ENCODE data around the gene USP54. TPM values are rescaled to one million over a fixed set of nuclear protein-coding genes. Genes with fewer than 3 reads are reported as not detected.
"Not testable (repeated sequence)": the region's sequence is repeated elsewhere in the genome, so short reads cannot be mapped to it uniquely, and the experiment has no call there.

Gene USP54
- total RNA-seq, 5 donors from 2014 or later (not counting 1 experiment from before 2014, with no cell fraction given): 4.2 to 6.6 (median 5.5) TPM

- H3K27me3 ChIP-seq (replicated peaks in 1 of 2; ENCODE audit: control insufficient read depth in 2 of 2, extremely low read depth in 1 of 2, insufficient read depth in 2 of 2, low read length in 1 of 2); H3K9me3 Mint-ChIP-seq; CTCF ChIA-PET; H3K27ac ChIP-seq (ENCODE audit: low read length); H3K4me3 ChIP-seq (ENCODE audit: control insufficient read depth in 1 of 2, extremely low read depth in 1 of 2, low read length in 1 of 2); DNase-seq; ATAC-seq (replicated peaks in 1 of 4); POLR2A ChIA-PET; H3K36me3 Mint-ChIP-seq; H3K4me1 Mint-ChIP-seq; H3K4me1 ChIP-seq (ENCODE audit: control insufficient read depth in 1 of 2, extremely low read depth in 1 of 2, insufficient read depth in 2 of 2, low read length in 2 of 2); H3K27ac Mint-ChIP-seq; H3K36me3 ChIP-seq (ENCODE audit: control insufficient read depth in 2 of 2, extremely low read depth in 1 of 2, insufficient read depth in 1 of 2, low read length in 1 of 2); H3K27me3 Mint-ChIP-seq; H3K9me3 ChIP-seq; H3K4me3 Mint-ChIP-seq: not testable (repeated sequence)
- 63% methylated on average over 1 of the region's 7 CpGs for WGBS (ENCODE audit: insufficient coverage)
Measured at GRCh38 chr10:73567025-73567424, 24.1 kb downstream of the USP54 start.

- Mint-ChIP-seq H3K36me3 (peaks cover 4% of the 10 kb centered on the region), H3K27ac (no peak overlapping the region), H3K27me3 (no peaks in the 10 kb centered on the region), H3K4me3 (no peak overlapping the region), H3K9me3 (no peaks in the 10 kb centered on the region), H3K4me1 (no peaks in the 10 kb centered on the region)
- no peak for DNase-seq
- ChIA-PET POLR2A (no interaction called here), CTCF (no interaction called here)
- H3K4me1 ChIP-seq (ENCODE audit: control insufficient read depth in 1 of 2, extremely low read depth in 1 of 2, insufficient read depth in 2 of 2, low read length in 2 of 2): no peaks in the 10 kb centered on the region
- H3K27me3 ChIP-seq (replicated peaks in 1 of 2; ENCODE audit: control insufficient read depth in 2 of 2, extremely low read depth in 1 of 2, insufficient read depth in 2 of 2, low read length in 1 of 2): no peaks in the 10 kb centered on the region
- H3K4me3 ChIP-seq (ENCODE audit: control insufficient read depth in 1 of 2, extremely low read depth in 1 of 2, low read length in 1 of 2): no peak overlapping the region
- no peak for ATAC-seq (replicated peaks in 1 of 4)
- no peaks in the 10 kb centered on the region for H3K9me3 ChIP-seq
- no peak overlapping the region for H3K27ac ChIP-seq (ENCODE audit: low read length)
- WGBS (ENCODE audit: insufficient coverage): 100% methylated on average over 1 of the region's 1 CpG
- H3K36me3 ChIP-seq (ENCODE audit: control insufficient read depth in 2 of 2, extremely low read depth in 1 of 2, insufficient read depth in 1 of 2, low read length in 1 of 2): no peaks in the 10 kb centered on the region
Measured at GRCh38 chr10:73561192-73561591, 29.9 kb downstream of the USP54 start.

DNA sequence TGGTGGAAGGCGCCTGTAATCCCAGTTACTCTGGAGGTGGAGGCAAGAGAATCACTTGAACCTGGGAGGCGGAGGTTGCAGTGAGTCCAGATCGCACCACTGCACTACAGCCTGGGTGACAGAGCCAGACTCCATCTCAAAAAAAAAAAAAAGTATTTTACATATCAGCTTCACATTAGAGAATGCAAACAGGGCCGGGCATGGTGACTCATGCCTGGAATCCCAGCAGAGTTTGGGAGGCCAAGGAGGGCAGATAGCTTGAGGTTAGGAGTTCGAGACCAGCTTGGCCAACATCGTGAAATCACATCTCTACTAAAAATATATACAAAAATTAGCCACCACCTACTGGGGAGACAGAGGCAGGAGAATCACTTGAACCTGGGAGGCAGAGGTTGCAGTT is 31.6 kb downstream of the USP54 start:
- Mint-ChIP-seq H3K27ac (no peak overlapping the region), H3K9me3 (no peaks in the 10 kb centered on the region), H3K4me1 (no peaks in the 10 kb centered on the region), H3K4me3 (no peak overlapping the region), H3K36me3 (peaks cover 4% of the 10 kb centered on the region), H3K27me3 (no peaks in the 10 kb centered on the region)
- Histone ChIP-seq H3K27ac (ENCODE audit: low read length) (no peak overlapping the region), H3K4me1 (ENCODE audit: control insufficient read depth in 1 of 2, extremely low read depth in 1 of 2, insufficient read depth in 2 of 2, low read length in 2 of 2) (no peaks in the 10 kb centered on the region), H3K4me3 (ENCODE audit: control insufficient read depth in 1 of 2, extremely low read depth in 1 of 2, low read length in 1 of 2) (no peak overlapping the region), H3K27me3 (replicated peaks in 1 of 2; ENCODE audit: control insufficient read depth in 2 of 2, extremely low read depth in 1 of 2, insufficient read depth in 2 of 2, low read length in 1 of 2) (no peaks in the 10 kb centered on the region), H3K36me3 (ENCODE audit: control insufficient read depth in 2 of 2, extremely low read depth in 1 of 2, insufficient read depth in 1 of 2, low read length in 1 of 2) (no peaks in the 10 kb centered on the region), H3K9me3 (no peaks in the 10 kb centered on the region)
- DNase-seq: no peak
- ATAC-seq (replicated peaks in 1 of 4): no peak
- CTCF ChIA-PET: interaction anchor here in 1 of 2 donors (0.5 kb wide), 1 partner anchor 540 kb away, joined by 3 read pairs; no protein-coding TSS in a partner anchor
- 100% methylated on average over 2 of the region's 6 CpGs for WGBS (ENCODE audit: insufficient coverage)
- POLR2A ChIA-PET: no interaction called here

DNA sequence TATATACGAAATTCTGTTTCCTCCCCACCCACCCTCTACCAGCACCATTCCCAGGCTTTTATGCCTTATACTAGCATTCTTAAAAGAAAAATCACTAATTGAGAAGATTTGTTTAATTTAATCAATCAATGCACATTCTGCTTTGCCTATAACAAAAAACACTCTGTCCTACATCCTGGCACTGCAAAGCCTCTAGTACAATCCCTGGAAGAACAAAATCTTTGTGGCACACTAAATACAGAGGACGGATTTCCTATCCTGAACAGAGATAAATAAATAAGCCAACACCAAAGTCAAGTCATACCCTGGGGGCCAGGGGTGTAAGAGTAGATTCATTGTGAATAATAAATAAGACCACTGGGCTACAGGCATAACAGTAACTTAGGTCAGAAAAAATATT is 34.3 kb downstream of the USP54 start:
- Histone ChIP-seq H3K9me3 (no peaks in the 10 kb centered on the region), H3K4me3 (ENCODE audit: control insufficient read depth in 1 of 2, extremely low read depth in 1 of 2, low read length in 1 of 2) (no peak overlapping the region), H3K27ac (ENCODE audit: low read length) (no peak overlapping the region), H3K4me1 (ENCODE audit: control insufficient read depth in 1 of 2, extremely low read depth in 1 of 2, insufficient read depth in 2 of 2, low read length in 2 of 2) (no peaks in the 10 kb centered on the region), H3K36me3 (ENCODE audit: control insufficient read depth in 2 of 2, extremely low read depth in 1 of 2, insufficient read depth in 1 of 2, low read length in 1 of 2) (no peaks in the 10 kb centered on the region), H3K27me3 (replicated peaks in 1 of 2; ENCODE audit: control insufficient read depth in 2 of 2, extremely low read depth in 1 of 2, insufficient read depth in 2 of 2, low read length in 1 of 2) (no peaks in the 10 kb centered on the region)
- Mint-ChIP-seq H3K4me3 (no peak overlapping the region), H3K27me3 (no peaks in the 10 kb centered on the region), H3K4me1 (no peaks in the 10 kb centered on the region), H3K36me3 (peaks cover 4% of the 10 kb centered on the region), H3K9me3 (no peaks in the 10 kb centered on the region), H3K27ac (no peak overlapping the region)
- WGBS (ENCODE audit: insufficient coverage): no CpG with 5 or more reads among the region's 2 CpGs
- DNase-seq (no peak), ATAC-seq (replicated peaks in 1 of 4) (no peak)
- ChIA-PET POLR2A (no interaction called here), CTCF (interaction anchor here in 1 of 2 donors (0.6 kb wide), 1 partner anchor 1397 kb away, joined by 6 read pairs; no protein-coding TSS in a partner anchor)

DNA sequence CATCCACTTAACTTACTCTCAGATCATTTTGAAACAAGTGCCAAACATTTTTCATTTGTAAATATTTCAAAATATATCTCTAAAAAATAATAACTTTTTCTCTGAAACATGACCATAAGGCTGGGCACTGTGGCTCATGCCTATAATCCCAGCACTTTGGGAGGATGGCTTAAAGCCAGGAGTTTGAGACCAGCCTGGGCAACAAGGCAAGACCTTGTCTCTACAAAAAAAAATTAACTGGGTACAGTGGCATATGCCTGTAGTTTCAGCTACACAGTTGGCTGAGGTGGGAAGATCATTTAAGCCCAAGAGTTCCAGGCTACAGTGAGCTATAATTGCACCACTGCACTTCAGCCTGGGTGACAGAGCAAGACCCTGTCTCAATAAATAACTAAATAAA is 36.4 kb downstream of the USP54 start:
- no peak overlapping the region for H3K27ac Mint-ChIP-seq
- ChIA-PET CTCF (no interaction called here), POLR2A (interaction anchor here in 1 of 2 donors (0.5 kb wide), 1 partner anchor 22 kb away, joined by 4 read pairs; no protein-coding TSS in a partner anchor)
- no peak overlapping the region for H3K4me3 Mint-ChIP-seq
- peaks cover 4% of the 10 kb centered on the region for H3K36me3 Mint-ChIP-seq
- no peaks in the 10 kb centered on the region for H3K9me3 ChIP-seq
- no peaks in the 10 kb centered on the region for H3K9me3 Mint-ChIP-seq
- no peak overlapping the region for H3K4me3 ChIP-seq (ENCODE audit: control insufficient read depth in 1 of 2, extremely low read depth in 1 of 2, low read length in 1 of 2)
- no peaks in the 10 kb centered on the region for H3K4me1 Mint-ChIP-seq
- no peaks in the 10 kb centered on the region for H3K27me3 ChIP-seq (replicated peaks in 1 of 2; ENCODE audit: control insufficient read depth in 2 of 2, extremely low read depth in 1 of 2, insufficient read depth in 2 of 2, low read length in 1 of 2)
- H3K36me3 ChIP-seq (ENCODE audit: control insufficient read depth in 2 of 2, extremely low read depth in 1 of 2, insufficient read depth in 1 of 2, low read length in 1 of 2): no peaks in the 10 kb centered on the region
- no peaks in the 10 kb centered on the region for H3K27me3 Mint-ChIP-seq
- DNase-seq (no peak), ATAC-seq (replicated peaks in 1 of 4) (no peak)
- no peak overlapping the region for H3K27ac ChIP-seq (ENCODE audit: low read length)
- H3K4me1 ChIP-seq (ENCODE audit: control insufficient read depth in 1 of 2, extremely low read depth in 1 of 2, insufficient read depth in 2 of 2, low read length in 2 of 2): no peaks in the 10 kb centered on the region

- DNase-seq: no peak
- Mint-ChIP-seq H3K36me3 (peaks cover 4% of the 10 kb centered on the region), H3K4me3 (no peak overlapping the region), H3K4me1 (no peaks in the 10 kb centered on the region), H3K27me3 (no peaks in the 10 kb centered on the region), H3K27ac (no peak overlapping the region), H3K9me3 (no peaks in the 10 kb centered on the region)
- H3K4me1 ChIP-seq (ENCODE audit: control insufficient read depth in 1 of 2, extremely low read depth in 1 of 2, insufficient read depth in 2 of 2, low read length in 2 of 2): no peaks in the 10 kb centered on the region
- no peaks in the 10 kb centered on the region for H3K27me3 ChIP-seq (replicated peaks in 1 of 2; ENCODE audit: control insufficient read depth in 2 of 2, extremely low read depth in 1 of 2, insufficient read depth in 2 of 2, low read length in 1 of 2)
- WGBS (ENCODE audit: insufficient coverage): no CpG with 5 or more reads among the region's 2 CpGs
- CTCF ChIA-PET: no interaction called here
- no peaks in the 10 kb centered on the region for H3K36me3 ChIP-seq (ENCODE audit: control insufficient read depth in 2 of 2, extremely low read depth in 1 of 2, insufficient read depth in 1 of 2, low read length in 1 of 2)
- H3K9me3 ChIP-seq: no peaks in the 10 kb centered on the region
- POLR2A ChIA-PET: no interaction called here
- H3K4me3 ChIP-seq (ENCODE audit: control insufficient read depth in 1 of 2, extremely low read depth in 1 of 2, low read length in 1 of 2): no peak overlapping the region
- no peak overlapping the region for H3K27ac ChIP-seq (ENCODE audit: low read length)
- ATAC-seq (replicated peaks in 1 of 4): no peak
Measured at GRCh38 chr10:73553761-73554160, 37.4 kb downstream of the USP54 start.

All from T-cell (primary cell).